ENCODE results near the gene SETD2.

DNA sequence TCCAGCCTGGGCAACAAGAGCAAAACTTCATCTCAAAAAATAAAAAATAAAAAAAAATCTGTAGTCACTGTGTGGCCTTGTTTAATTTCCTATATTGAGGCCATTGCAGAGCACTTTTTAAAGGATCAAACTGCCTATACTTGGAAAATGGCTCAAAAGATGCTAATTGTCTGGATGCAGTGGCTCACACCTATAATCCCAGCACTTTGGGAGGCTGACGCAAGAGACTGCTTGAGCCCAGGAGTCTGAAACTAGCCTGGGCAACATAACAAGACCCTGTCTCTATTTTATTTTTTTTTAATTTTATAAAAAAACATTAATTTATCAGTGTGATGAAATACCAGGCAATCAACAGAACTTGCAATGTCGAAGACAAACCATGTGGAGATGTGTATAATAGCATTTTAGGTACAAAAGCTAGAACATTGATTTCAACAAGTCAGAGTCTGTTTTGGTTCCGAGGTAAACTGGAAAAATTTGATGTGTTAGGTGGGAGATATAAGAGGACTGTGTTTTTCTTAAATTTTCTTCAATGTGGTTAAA lies 47.0 kb upstream of the SETD2 start:
- TF ChIP-seq, protein P1, sequence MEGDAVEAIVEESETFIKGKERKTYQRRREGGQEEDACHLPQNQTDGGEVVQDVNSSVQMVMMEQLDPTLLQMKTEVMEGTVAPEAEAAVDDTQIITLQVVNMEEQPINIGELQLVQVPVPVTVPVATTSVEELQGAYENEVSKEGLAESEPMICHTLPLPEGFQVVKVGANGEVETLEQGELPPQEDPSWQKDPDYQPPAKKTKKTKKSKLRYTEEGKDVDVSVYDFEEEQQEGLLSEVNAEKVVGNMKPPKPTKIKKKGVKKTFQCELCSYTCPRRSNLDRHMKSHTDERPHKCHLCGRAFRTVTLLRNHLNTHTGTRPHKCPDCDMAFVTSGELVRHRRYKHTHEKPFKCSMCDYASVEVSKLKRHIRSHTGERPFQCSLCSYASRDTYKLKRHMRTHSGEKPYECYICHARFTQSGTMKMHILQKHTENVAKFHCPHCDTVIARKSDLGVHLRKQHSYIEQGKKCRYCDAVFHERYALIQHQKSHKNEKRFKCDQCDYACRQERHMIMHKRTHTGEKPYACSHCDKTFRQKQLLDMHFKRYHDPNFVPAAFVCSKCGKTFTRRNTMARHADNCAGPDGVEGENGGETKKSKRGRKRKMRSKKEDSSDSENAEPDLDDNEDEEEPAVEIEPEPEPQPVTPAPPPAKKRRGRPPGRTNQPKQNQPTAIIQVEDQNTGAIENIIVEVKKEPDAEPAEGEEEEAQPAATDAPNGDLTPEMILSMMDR (IDR thresholded peaks at IDR 0.05; ENCODE audit: poor library complexity), result no peak
- TF ChIP-seq EZH2 (IDR thresholded peaks at IDR 0.05; ENCODE audit: borderline replicate concordance) (no peak), EZH2phosphoT487 (IDR thresholded peaks at IDR 0.05; ENCODE audit: low read depth, severe bottlenecking, unreplicated experiment) (no peak)
